HPDE6-E6E7 (cell line): Measurements from ENCODE around the gene LSM4.
A peak's percentile ranks its signal among the peaks of the same experiment; 100 is the strongest.

Experiments used
- DNase-seq: peaks from one replicate; pipeline ENCODE4 v3.0.0; 2011; ENCODE audit warnings: missing footprints; ENCODE audit errors: extremely low spot score

Gene LSM4

GRCh38 chr19:18311502-18312091, 11.3 kb downstream of the LSM4 start:
- DNase-seq = no peak

DNA sequence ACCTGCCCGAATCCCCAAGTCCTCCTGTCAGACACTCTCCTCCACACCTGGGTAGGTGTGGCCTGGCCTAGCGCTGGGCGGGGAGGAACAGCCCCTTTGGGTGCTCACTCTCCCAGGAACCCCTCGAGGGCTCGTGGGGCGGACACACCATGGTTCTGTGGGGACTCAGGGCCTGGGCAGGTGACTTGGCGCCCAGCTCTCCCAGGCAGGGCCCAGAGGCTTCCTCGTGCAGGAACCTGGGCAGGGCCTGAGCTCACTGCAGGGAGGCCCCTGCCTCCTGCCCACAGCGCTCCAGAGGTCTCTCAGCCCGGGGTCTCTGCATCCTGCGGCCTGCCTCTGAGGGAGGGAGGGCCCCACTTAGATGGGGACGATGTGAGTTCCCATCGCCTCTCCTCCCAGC, 11.9 kb downstream of the LSM4 start:
- no peak for DNase-seq

DNA sequence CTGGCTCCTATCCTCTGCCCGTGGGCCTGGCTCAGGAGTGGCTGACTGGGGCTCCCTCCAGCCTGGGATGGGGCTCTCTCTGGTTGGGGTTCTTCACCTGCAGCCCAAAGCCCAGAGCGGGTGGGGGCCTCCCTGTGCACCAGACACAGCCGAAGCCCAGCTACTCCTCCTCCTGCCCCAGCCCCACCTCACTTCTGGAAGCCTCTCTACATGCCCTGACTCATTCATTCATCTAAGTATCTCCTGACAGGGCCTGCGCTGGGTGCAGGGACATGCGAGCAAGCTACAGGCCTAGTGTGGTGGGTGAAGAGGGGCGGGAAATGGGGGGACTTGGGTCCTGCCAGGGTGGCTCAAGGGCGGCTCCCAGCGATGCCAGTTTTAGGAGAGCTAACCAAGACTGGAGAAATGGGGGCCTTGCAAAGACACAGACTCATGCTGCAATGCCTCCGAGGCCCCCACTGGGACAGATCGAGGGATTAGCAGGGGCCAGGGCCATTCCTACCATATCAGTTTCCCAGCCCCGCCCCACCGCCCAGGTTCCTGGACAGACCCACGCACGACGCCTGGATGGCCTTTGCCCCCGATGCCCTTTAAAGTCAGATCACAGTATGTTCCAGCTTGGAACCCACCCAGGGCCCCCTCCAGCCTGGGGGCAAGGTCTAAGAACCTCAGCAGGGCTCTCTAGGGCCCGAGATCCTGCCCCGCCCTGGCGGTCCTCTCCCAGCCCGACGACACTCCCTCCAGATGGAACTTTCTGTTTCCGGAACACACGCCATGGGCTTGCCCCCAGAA, 12.6 kb downstream of the LSM4 start:
- no peak for DNase-seq

DNA sequence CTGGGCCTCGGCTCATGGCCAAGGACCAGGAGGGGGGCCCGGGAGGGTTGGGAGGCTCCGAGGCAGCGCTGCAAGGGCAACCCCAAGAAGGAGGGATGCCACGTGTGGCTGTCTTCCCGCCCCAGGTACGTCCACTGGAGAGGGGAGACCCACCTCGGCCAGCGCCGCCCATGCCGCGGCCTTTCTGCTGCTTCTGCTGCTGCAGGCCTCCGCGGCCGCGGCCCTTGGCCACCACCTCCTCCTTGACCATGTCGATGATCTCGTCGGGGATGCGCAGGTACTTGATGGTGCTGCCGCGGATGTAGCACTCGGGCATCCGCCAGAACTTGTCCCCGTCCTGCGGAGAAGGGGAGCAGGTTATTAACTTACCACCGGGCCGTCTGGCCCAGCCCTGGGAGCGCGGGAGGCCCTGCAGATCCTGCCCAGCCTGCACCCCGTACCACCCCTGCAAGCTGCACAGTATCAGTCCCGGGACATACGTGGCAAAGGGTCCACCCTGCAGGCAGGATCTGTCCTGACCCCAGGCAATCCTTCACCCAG, 13.3 kb downstream of the LSM4 start:
- no peak for DNase-seq

GRCh38 chr19:18308948-18309325, 13.9 kb downstream of the LSM4 start:
- no peak for DNase-seq

- DNase-seq = no peak
Observed at GRCh38 chr19:18308051-18308947, 14.6 kb downstream of the LSM4 start.

DNA sequence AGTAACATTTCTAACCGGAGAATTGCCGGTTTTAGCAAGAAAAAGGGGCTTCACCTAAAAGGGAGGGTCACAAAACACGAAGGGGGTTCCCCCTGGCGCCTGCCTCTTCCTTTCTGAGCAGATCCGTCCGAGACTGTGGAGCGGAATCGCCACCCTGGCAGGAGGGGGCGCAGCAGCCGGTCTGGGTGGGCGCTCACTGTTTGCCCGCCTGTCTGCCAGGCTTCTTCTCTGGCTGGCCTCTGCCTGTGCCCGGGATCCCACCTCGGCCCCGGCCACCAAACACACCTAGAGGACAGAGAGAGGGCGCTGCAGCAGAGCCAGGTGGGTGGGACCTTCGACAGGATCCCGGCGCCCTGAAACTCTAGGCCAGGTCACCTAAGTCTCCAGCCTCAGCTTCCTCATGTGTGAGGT, 15.6 kb downstream of the LSM4 start:
- DNase-seq = no peak

DNA sequence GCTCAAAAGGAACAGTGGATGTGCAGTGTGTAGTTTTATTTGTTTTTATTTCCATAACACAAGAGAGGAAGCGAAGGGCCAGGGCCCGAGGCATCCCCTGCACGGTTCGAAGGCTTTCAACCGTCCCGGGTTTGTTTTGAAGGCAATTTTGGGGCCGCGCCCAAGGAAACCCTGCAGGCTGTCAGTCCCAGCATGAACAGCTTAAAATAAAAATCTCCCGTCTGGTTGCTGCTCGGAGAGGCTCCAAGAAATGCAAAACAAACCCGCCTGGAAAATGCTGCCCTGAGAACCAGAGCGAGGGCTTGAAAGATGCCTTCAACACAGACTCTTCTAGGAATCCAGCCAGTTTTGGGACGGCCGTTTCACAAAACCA, 16.0 kb downstream of the LSM4 start:
- no peak for DNase-seq

- no peak for DNase-seq
Observed at GRCh38 chr19:18306209-18306887, 16.5 kb downstream of the LSM4 start.

DNA sequence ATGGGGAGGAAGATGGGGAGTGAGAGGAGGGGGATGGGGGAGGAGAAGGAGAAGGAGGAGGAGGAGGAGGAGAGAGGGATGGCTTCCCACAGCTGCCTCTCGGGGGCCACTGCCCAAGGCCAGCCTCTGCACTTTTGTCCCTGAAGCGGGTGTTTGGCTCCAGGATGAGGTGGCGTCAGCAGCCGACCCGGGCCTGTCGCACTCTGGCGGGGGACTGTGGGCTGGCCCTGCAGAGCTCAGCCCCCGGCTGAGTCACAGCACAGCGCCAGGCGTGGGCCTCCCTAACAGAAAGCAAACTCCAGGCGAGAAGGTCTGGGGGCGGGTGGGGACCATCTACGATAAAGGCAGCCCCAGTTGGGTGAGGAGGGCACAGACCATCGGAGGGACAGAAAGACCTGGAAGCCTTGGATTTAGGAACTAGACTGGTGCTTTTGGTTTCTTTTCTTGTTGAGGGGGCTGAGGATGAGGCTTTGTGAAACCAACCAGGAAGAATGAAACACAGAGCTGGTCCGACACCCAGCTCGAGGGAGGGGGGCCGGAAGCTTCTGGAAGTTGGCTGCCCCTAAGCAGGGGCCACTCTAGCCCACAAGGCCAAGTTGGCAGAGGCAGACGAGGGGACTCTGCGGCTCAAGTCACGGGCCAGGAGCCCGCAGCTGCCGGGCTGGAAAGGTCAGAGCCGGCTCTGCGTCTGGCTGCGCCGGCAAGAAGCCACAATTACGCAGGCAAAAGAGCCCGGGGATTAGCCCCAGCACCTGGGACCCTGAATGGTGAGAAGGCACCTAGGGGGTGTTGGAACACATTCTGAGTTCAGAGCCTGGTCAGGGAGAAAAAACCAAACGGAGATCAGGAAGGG, 18.2 kb downstream of the LSM4 start:
- DNase-seq = peak; percentile 76

DNA sequence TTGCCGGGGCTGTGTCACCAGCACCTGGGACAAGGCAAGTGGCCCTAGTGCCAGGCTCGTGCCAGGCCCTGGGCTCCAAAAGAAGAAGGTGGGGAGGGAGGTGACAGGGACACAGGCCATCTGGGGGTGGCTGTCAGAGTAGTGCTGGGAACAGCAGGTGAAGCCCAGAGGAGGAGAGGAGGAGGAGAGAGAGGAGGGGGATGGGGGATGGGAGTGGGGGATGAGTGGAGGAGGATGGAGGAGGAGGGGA, 18.7 kb downstream of the LSM4 start:
- DNase-seq = no peak

DNA sequence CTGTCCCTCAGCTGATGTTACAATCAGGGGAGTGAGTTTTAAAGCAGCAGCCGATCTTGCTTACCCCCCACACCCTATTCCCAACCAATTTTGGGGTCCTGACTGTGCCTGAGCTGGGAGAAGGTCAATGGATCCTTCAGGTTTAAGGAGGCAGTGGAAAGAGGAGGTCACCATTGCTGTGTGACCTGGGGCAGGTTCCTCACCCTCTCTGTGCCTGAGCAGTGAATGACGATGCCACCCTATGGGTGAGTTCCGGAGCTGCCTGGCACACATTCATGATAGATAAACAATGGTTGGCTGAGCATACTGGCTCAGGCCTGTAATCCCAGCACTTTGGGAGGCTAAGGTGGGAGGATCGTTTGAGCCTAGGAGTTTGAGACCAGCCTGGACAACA, 21.2 kb downstream of the LSM4 start:
- DNase-seq = no peak

GRCh38 chr19:18300930-18301717, 21.8 kb downstream of the LSM4 start:
- no peak for DNase-seq

DNA sequence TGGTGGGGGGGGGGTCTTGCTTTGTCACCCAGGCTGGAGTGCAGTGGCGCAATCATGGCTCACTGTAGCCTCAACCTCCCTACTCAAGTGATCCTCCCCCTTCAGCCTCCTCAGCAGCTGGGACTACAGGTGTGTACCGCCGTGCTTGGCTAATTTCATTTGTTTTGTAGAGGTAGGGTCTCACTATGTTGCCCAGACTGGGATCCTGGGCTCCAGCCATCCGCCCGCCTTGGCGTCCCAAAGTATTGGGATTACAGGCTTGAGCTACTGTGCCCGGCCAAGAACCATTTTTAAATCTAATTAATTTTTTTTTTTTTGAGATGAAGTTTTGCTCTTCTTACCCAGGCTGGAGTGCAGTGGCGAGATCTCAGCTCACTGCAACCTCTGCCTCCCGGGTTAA, 23.2 kb downstream of the LSM4 start:
- DNase-seq = no peak

DNA sequence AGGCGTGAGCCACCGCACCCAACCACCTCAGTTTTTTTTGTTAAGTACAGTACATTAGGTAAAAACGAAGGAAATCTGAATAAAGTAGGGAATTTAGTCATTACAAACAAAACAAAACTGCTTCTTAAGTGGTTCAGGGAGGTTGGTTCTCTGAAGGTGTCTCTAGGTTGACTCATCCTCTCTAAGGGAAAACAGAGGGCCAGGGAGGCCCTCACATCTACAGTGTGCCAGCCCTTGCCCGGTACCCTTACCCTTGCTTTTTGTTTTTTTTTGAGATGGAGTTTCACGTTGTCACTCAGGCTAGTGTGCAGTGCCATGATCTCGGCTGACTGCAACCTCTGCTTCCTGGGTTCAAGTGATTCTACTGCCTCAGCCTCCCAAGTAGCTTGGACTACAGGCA, 24.3 kb downstream of the LSM4 start:
- DNase-seq = no peak

DNA sequence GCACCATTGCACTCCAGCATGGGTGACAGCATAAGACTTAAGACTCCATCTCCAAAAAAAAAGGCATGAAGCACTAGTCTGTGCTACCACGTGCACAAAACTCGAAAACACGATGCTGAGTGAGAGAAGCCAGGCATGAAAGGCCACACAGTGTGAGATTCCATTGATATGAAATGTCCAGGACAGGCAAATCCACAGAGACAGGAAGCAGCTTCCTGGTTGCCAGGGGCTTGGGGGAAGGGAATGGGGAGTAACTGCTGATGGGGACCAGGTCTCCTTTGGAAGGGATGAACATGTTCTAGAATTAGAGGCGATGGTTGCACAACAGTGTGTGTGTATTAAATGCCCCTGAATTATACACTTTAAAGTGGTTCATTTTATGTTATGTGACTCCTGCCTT, 25.6 kb downstream of the LSM4 start:
- no peak for DNase-seq

GRCh38 chr19:18295034-18295451, 27.8 kb downstream of the LSM4 start:
- DNase-seq = no peak

GRCh38 chr19:18294467-18294864, 28.4 kb downstream of the LSM4 start:
- peak; percentile 78 for DNase-seq

DNA sequence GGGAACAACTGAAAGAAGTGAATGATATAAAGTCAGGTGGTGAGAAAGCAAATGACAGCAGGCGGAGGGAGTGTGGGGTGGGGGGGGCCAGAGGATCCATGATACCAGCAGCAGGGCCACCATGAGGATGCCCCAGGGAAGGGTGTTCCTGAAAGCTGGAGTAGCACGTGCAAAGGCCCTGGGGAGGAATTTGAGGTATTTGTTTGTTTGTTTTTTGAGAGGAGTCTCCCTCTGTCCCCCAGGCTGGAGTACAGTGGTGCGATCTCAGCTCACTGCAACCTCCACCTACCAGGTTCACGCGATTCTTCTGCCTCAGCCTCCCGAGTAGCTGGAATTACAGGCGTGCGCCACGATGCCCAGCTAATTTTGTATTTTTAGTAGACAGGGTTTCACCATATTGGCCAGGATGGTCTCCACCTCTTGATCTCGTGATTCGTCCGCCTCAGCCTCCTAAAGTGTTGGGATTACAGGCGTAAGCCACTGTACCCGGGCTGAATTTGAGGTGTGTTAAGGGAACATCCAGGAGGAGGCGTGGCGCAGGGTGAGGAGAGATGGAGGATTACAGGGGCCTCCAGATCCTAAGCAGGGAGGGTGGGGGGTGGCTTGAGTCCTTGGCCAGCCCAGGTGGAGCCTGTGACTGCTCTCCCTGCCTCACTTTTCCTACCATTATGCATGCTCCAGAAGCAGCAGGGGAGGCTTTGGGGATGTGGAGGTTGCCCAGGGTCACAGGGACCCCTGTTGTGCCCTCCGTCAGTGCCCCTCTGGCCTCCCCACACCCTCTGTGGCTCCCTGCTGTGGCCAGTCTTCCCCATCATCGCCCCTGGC, 29.0 kb downstream of the LSM4 start:
- no peak for DNase-seq
